ENCODE results near the gene CHIA. TPM values are rescaled to one million over a fixed set of nuclear protein-coding genes. Genes with fewer than 3 reads are reported as not detected.

The CHIA gene
- total and polyA plus RNA-seq, 9 of the 15 experiments (the other 6 are each of a cell fraction or from before 2014, with no cell fraction given): not detected

DNA sequence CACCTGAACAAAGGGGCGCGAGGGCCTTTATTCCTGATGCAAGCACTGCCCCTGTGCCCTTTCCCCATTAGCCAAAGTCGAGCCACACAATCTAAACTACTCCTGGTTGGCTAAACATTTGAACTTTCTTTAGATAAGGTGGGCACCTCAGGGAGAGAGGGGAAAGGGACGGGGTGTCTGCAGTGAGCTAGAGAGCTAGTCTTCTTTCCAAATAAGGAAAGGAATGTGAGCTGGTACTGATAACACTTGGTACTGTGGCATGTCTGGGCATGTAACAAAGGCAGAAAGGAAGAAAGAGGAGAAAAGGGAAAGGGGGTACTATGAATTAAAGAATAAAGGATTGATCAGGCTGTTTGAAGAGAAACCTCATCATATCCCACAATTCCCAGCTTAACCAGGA, 74.0 kb downstream of the CHIA start:
- H3K4me2 ChIP-seq (ENCODE audit: insufficient read depth, low read length): no peak overlapping the region
- no peaks in the 10 kb centered on the region for H4K20me1 ChIP-seq (replicated peaks; ENCODE audit: control insufficient read depth, insufficient read depth, low read length)
- H3K27me3 ChIP-seq (ENCODE audit: control insufficient read depth in 2 of 2, insufficient read depth in 2 of 2, low read length in 2 of 2): peaks cover 0 to under 1% of the 10 kb centered on the region in 2 experiments; a peak in 3 of 5 replicates
- WGBS (ENCODE audit: insufficient coverage, low coverage, missing lambda C conversion rate): 2% methylated on average over 4 of the region's 4 CpGs
- intact Hi-C loops (cut with micrococcal nuclease): no loop called here
- ChIA-PET POLR2A (interaction anchor here (0.6 kb wide), 1 partner anchor 948 kb away, joined by 3 read pairs; no protein-coding TSS in a partner anchor), CTCF (ENCODE audit: low intra/inter-chr PET ratio) (no interaction called here)
- H2AFZ ChIP-seq (ENCODE audit: low read depth, low read length): no peak overlapping the region
- no peaks in the 10 kb centered on the region for H3K9me1 ChIP-seq (ENCODE audit: control insufficient read depth, insufficient read depth, low read length)
- no peak for DNase-seq (ENCODE audit: extremely low read depth in 1 of 4, low spot score in 3 of 4)
- FAIRE-seq: no peak
- no peaks in the 10 kb centered on the region for H3K4me1 ChIP-seq (replicated peaks in 1 of 2; ENCODE audit: control insufficient read depth in 2 of 2, insufficient read depth in 2 of 2, low read length in 2 of 2)
- H3K36me3 ChIP-seq (ENCODE audit: control insufficient read depth, insufficient read depth, low read length): no peaks in the 10 kb centered on the region
- H3K9ac ChIP-seq (ENCODE audit: insufficient read depth in 1 of 2, low read depth in 2 of 2, low read length in 2 of 2): no peak overlapping the region
- TF ChIP-seq ZNF282 (CRISPR knock-in tag; IDR thresholded peaks at IDR 0.05) (no peak), ZNF146 (CRISPR knock-in tag; IDR thresholded peaks at IDR 0.05; ENCODE audit: unreplicated experiment) (no peak), MIER1 (IDR thresholded peaks at IDR 0.05; ENCODE audit: low read depth) (no peak), NFRKB (IDR thresholded peaks at IDR 0.05; ENCODE audit: low read depth) (no peak), TCF7L2 (IDR thresholded peaks at IDR 0.05; ENCODE audit: low read depth, low read length) (no peak), CREB5 (CRISPR knock-in tag; IDR thresholded peaks at IDR 0.05) (no peak), TCF3 (CRISPR knock-in tag; IDR thresholded peaks at IDR 0.05) (no peak), HNRNPH1 (optimal IDR thresholded peaks at IDR 0.05; ENCODE audit: low read depth, low read length) (no peak), ZBTB11 (CRISPR knock-in tag; IDR thresholded peaks at IDR 0.05) (no peak), ZBTB1 (CRISPR knock-in tag; IDR thresholded peaks at IDR 0.05; ENCODE audit: borderline replicate concordance, low read depth) (no peak), ZKSCAN8 (CRISPR knock-in tag; IDR thresholded peaks at IDR 0.05) (no peak), NCOA4 (IDR thresholded peaks at IDR 0.05; ENCODE audit: partially characterized antibody) (no peak), ESRRA (IDR thresholded peaks at IDR 0.05; ENCODE audit: borderline replicate concordance, low read depth) (no peak), ZSCAN29 (IDR thresholded peaks at IDR 0.05) (no peak), EGR1 (conservative IDR thresholded peaks at IDR 0.05) (no peak), SAFB (IDR thresholded peaks at IDR 0.05; ENCODE audit: borderline replicate concordance, low read depth, low read length) (no peak), THRAP3 (IDR thresholded peaks at IDR 0.05; ENCODE audit: borderline replicate concordance) (no peak)
- H3K4me3 ChIP-seq: no peak overlapping the region
- ATAC-seq: no peak
- no peaks in the 10 kb centered on the region for H3K9me3 ChIP-seq (replicated peaks; ENCODE audit: control insufficient read depth, insufficient read depth, low read depth, low read length)
- in situ Hi-C loops (cut with MboI): no loop called here
- no TSS peak for BruUV-seq (replicated peaks)
- H3K79me2 ChIP-seq (ENCODE audit: control insufficient read depth, insufficient read depth, low read length): no peaks in the 10 kb centered on the region
- H3K27ac ChIP-seq (ENCODE audit: extremely low read depth, low read depth, low read length): no peak overlapping the region
